ENCODE data around the gene YIF1A.

The YIF1A gene

DNA sequence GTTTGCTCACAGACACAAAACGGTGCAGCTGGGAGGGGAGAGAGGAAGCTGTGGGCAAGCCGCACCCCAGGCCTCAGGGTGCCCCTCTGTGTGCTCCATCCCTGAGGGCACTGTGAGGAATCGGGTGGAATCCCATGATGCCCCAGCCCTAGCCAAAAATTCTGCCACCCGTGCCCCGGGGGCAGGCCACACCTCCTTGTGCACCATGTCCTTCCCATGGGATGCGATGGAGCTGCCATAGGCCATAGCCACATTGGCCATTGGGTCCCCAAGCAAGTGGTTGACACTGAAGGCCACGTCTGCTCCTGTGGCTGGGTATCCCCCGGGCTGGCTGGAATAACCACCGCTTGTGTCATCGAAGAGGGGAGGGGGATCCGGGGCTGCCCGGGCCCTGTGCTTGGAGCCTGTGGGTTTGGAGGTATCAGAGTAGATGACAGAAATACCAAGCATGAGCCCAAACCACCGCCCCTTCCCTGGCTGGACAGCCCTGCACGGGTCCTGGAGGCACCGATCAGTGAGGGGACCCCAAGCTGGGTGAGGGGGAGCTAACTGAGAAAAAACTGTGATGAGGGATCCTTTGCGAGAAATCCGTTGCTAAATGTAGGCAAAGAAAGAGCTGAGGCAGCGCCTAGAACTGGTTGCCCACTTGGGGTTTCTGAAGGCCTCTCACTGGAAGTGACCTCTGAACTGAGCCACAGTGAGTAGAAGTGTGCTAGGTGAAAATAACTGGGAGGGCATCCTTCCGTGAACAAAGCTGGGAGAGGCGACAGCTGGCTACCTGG lies 863 bp downstream of the YIF1A start:
- Histone ChIP-seq H3K9me3 (ENCODE audit: low read length) (no peaks in the 10 kb centered on the region), H3K9ac (ENCODE audit: low read length) (peak overlapping the region; percentile 89), H3K27ac (ENCODE audit: low read depth, low read length) (peak overlapping the region; percentile 90), H3K4me1 (ENCODE audit: insufficient read depth, low read length) (peaks cover 20% of the 10 kb centered on the region), H3K4me3 (ENCODE audit: low read depth in 1 of 2, low read length in 2 of 2) (peak overlapping the region; percentile 81 to 95), H3K36me3 (ENCODE audit: insufficient read depth, low read length) (peaks cover 7% of the 10 kb centered on the region), H3K27me3 (ENCODE audit: control insufficient read depth in 1 of 2, insufficient read depth in 2 of 2, low read length in 2 of 2) (peaks cover 15 to 22% of the 10 kb centered on the region in 2 donors)

GRCh38 chr11:66287211-66287888 lies 1.6 kb downstream of the YIF1A start:
- H3K27me3 ChIP-seq (ENCODE audit: control insufficient read depth in 1 of 2, insufficient read depth in 2 of 2, low read length in 2 of 2): peaks cover 7 to 14% of the 10 kb centered on the region in 2 donors
- no peak overlapping the region for H3K9ac ChIP-seq (ENCODE audit: low read length)
- H3K4me1 ChIP-seq (ENCODE audit: insufficient read depth, low read length): peaks cover 26% of the 10 kb centered on the region
- H3K27ac ChIP-seq (ENCODE audit: low read depth, low read length): no peak overlapping the region
- H3K9me3 ChIP-seq (ENCODE audit: low read length): no peaks in the 10 kb centered on the region
- H3K4me3 ChIP-seq (ENCODE audit: low read depth in 1 of 2, low read length in 2 of 2): no peak overlapping the region
- peaks cover 7% of the 10 kb centered on the region for H3K36me3 ChIP-seq (ENCODE audit: insufficient read depth, low read length)

GRCh38 chr11:66286699-66287098 lies 2.2 kb downstream of the YIF1A start:
- Histone ChIP-seq H3K4me3 (ENCODE audit: low read depth in 1 of 2, low read length in 2 of 2) (no peak overlapping the region), H3K9ac (ENCODE audit: low read length) (no peak overlapping the region), H3K9me3 (ENCODE audit: low read length) (no peaks in the 10 kb centered on the region), H3K4me1 (ENCODE audit: insufficient read depth, low read length) (peaks cover 31% of the 10 kb centered on the region), H3K27ac (ENCODE audit: low read depth, low read length) (no peak overlapping the region), H3K36me3 (ENCODE audit: insufficient read depth, low read length) (peaks cover 7% of the 10 kb centered on the region), H3K27me3 (ENCODE audit: control insufficient read depth in 1 of 2, insufficient read depth in 2 of 2, low read length in 2 of 2) (peaks cover 5 to 8% of the 10 kb centered on the region in 2 donors)

GRCh38 chr11:66285250-66285947 lies 3.5 kb downstream of the YIF1A start:
- no peaks in the 10 kb centered on the region for H3K27me3 ChIP-seq (ENCODE audit: control insufficient read depth in 1 of 2, insufficient read depth in 2 of 2, low read length in 2 of 2)
- H3K9me3 ChIP-seq (ENCODE audit: low read length): no peaks in the 10 kb centered on the region
- H3K36me3 ChIP-seq (ENCODE audit: insufficient read depth, low read length): peaks cover 7% of the 10 kb centered on the region
- H3K27ac ChIP-seq (ENCODE audit: low read depth, low read length): no peak overlapping the region
- H3K4me3 ChIP-seq (ENCODE audit: low read depth in 1 of 2, low read length in 2 of 2): no peak overlapping the region
- H3K9ac ChIP-seq (ENCODE audit: low read length): no peak overlapping the region
- H3K4me1 ChIP-seq (ENCODE audit: insufficient read depth, low read length): peaks cover 31% of the 10 kb centered on the region

DNA sequence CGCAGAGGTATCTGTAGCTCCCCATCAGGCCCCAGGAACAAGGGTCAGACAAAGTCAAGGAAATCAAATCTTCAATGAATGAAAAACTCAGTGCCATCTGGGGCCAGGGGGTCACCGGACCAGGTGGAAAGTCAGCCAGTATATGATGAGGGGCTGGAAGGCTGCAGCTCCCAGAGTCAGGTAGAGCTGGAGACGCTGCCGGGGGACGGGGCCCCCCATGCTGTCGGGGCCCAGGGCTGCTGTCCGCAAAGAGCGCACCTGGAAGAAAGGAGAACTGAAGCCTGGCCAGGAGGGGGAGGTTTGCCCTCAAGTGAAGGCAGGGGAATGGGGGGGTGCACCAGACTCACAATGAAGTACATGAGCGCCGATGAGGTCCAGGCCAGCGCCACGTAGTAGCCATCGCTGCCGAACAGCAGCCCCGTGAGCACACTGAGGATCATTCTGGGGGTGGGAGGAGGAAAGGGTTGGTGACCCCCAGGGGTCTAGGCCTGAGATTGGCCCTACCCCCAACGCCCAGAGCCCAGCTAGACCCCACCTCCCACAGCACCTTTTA lies 4.3 kb downstream of the YIF1A start:
- peaks cover 7% of the 10 kb centered on the region for H3K36me3 ChIP-seq (ENCODE audit: insufficient read depth, low read length)
- peaks cover 27% of the 10 kb centered on the region for H3K4me1 ChIP-seq (ENCODE audit: insufficient read depth, low read length)
- H3K4me3 ChIP-seq (ENCODE audit: low read depth in 1 of 2, low read length in 2 of 2): no peak overlapping the region
- no peaks in the 10 kb centered on the region for H3K27me3 ChIP-seq (ENCODE audit: control insufficient read depth in 1 of 2, insufficient read depth in 2 of 2, low read length in 2 of 2)
- no peaks in the 10 kb centered on the region for H3K9me3 ChIP-seq (ENCODE audit: low read length)
- H3K27ac ChIP-seq (ENCODE audit: low read depth, low read length): no peak overlapping the region
- H3K9ac ChIP-seq (ENCODE audit: low read length): no peak overlapping the region

DNA sequence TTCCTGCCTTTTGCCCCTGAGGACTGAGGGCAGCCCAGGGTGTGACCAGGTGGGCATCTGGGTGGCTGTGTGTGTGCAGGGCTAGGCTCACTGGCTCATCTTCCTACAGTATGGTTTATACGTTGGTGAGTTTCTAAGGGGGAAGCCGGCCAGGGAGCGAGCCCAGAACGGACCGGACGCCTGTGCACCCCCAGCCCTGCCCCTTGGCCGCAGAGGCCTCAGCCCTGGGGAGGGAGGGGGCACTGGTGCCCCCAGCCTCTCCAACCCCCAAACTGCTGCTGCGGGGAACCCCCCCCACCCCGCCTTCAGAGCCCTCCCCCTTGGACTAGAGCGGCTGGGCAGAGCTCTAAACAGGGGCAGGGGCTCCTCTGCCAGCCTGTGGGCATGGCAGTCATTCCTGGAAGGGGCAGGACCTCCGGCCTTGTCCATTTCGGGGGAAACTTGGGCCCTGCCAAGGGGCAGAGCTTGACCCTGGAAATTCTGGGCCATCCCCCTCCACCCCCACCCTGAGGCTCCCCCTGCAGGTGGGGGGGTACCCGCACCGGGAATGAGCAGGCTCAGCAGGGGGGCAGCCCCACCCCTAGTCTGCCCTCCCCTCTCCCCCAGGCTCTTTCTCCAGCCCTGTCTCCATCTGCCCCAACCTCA lies 5.4 kb downstream of the YIF1A start:
- Histone ChIP-seq H3K9me3 (ENCODE audit: low read length) (no peaks in the 10 kb centered on the region), H3K27ac (ENCODE audit: low read depth, low read length) (no peak overlapping the region), H3K4me3 (ENCODE audit: low read depth in 1 of 2, low read length in 2 of 2) (no peak overlapping the region), H3K27me3 (ENCODE audit: control insufficient read depth in 1 of 2, insufficient read depth in 2 of 2, low read length in 2 of 2) (no peaks in the 10 kb centered on the region), H3K9ac (ENCODE audit: low read length) (no peak overlapping the region), H3K4me1 (ENCODE audit: insufficient read depth, low read length) (peaks cover 26% of the 10 kb centered on the region), H3K36me3 (ENCODE audit: insufficient read depth, low read length) (peaks cover 7% of the 10 kb centered on the region)

GRCh38 chr11:66282468-66283455 lies 6.2 kb downstream of the YIF1A start:
- no peak overlapping the region for H3K4me3 ChIP-seq (ENCODE audit: low read depth in 1 of 2, low read length in 2 of 2)
- no peaks in the 10 kb centered on the region for H3K9me3 ChIP-seq (ENCODE audit: low read length)
- peaks cover 7% of the 10 kb centered on the region for H3K36me3 ChIP-seq (ENCODE audit: insufficient read depth, low read length)
- peaks cover 21% of the 10 kb centered on the region for H3K4me1 ChIP-seq (ENCODE audit: insufficient read depth, low read length)
- H3K27ac ChIP-seq (ENCODE audit: low read depth, low read length): no peak overlapping the region
- H3K9ac ChIP-seq (ENCODE audit: low read length): no peak overlapping the region
- H3K27me3 ChIP-seq (ENCODE audit: control insufficient read depth in 1 of 2, insufficient read depth in 2 of 2, low read length in 2 of 2): no peaks in the 10 kb centered on the region

GRCh38 chr11:66281776-66282467 lies 7.0 kb downstream of the YIF1A start:
- Histone ChIP-seq H3K4me3 (ENCODE audit: low read depth in 1 of 2, low read length in 2 of 2) (no peak overlapping the region), H3K27me3 (ENCODE audit: control insufficient read depth in 1 of 2, insufficient read depth in 2 of 2, low read length in 2 of 2) (no peaks in the 10 kb centered on the region)

DNA sequence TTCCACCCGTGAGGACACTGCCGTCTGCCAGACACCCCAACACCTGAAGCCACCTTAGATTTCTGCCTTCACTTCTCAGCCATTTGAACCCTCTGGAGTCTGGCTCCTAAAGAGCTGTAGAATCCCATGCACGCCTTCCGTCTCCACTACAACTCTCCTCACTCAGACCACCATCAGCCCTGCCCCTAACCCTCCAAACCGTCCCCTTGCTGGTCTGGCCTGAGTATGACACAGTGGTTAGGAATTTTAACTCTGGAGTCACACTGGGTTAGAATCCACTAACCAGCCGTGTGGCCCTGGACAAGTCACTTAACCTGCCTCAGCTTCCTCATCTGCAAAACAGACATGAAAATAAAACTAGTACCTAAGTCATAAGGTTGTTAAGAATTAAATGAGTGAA lies 7.9 kb downstream of the YIF1A start:
- H3K4me3 ChIP-seq (ENCODE audit: low read depth in 1 of 2, low read length in 2 of 2): no peak overlapping the region
- H3K36me3 ChIP-seq (ENCODE audit: insufficient read depth, low read length): peaks cover 11% of the 10 kb centered on the region
- H3K9me3 ChIP-seq (ENCODE audit: low read length): no peaks in the 10 kb centered on the region
- H3K27me3 ChIP-seq (ENCODE audit: control insufficient read depth in 1 of 2, insufficient read depth in 2 of 2, low read length in 2 of 2): no peaks in the 10 kb centered on the region
- H3K4me1 ChIP-seq (ENCODE audit: insufficient read depth, low read length): peaks cover 12% of the 10 kb centered on the region
- no peak overlapping the region for H3K9ac ChIP-seq (ENCODE audit: low read length)
- H3K27ac ChIP-seq (ENCODE audit: low read depth, low read length): no peak overlapping the region

More at GRCh38 chr11:66281776-66282467, 7.0 kb downstream of the YIF1A start:
- Histone ChIP-seq H3K9ac (ENCODE audit: low read length) (no peak overlapping the region), H3K36me3 (ENCODE audit: insufficient read depth, low read length) (peaks cover 7% of the 10 kb centered on the region), H3K9me3 (ENCODE audit: low read length) (no peaks in the 10 kb centered on the region), H3K27ac (ENCODE audit: low read depth, low read length) (no peak overlapping the region), H3K4me1 (ENCODE audit: insufficient read depth, low read length) (peaks cover 13% of the 10 kb centered on the region)

- no peaks in the 10 kb centered on the region for H3K9me3 ChIP-seq (ENCODE audit: low read length)
- no peak overlapping the region for H3K9ac ChIP-seq (ENCODE audit: low read length)
- no peaks in the 10 kb centered on the region for H3K27me3 ChIP-seq (ENCODE audit: control insufficient read depth in 1 of 2, insufficient read depth in 2 of 2, low read length in 2 of 2)
- peaks cover 12% of the 10 kb centered on the region for H3K4me1 ChIP-seq (ENCODE audit: insufficient read depth, low read length)
- H3K36me3 ChIP-seq (ENCODE audit: insufficient read depth, low read length): peaks cover 13% of the 10 kb centered on the region
- no peak overlapping the region for H3K4me3 ChIP-seq (ENCODE audit: low read depth in 1 of 2, low read length in 2 of 2)
- H3K27ac ChIP-seq (ENCODE audit: low read depth, low read length): no peak overlapping the region
Observed at GRCh38 chr11:66280428-66280827, 8.5 kb downstream of the YIF1A start.

Measured in muscle layer of colon (tissue), 2 donors.